ENCODE data around the gene GPR39.

GPR39 gene

DNA sequence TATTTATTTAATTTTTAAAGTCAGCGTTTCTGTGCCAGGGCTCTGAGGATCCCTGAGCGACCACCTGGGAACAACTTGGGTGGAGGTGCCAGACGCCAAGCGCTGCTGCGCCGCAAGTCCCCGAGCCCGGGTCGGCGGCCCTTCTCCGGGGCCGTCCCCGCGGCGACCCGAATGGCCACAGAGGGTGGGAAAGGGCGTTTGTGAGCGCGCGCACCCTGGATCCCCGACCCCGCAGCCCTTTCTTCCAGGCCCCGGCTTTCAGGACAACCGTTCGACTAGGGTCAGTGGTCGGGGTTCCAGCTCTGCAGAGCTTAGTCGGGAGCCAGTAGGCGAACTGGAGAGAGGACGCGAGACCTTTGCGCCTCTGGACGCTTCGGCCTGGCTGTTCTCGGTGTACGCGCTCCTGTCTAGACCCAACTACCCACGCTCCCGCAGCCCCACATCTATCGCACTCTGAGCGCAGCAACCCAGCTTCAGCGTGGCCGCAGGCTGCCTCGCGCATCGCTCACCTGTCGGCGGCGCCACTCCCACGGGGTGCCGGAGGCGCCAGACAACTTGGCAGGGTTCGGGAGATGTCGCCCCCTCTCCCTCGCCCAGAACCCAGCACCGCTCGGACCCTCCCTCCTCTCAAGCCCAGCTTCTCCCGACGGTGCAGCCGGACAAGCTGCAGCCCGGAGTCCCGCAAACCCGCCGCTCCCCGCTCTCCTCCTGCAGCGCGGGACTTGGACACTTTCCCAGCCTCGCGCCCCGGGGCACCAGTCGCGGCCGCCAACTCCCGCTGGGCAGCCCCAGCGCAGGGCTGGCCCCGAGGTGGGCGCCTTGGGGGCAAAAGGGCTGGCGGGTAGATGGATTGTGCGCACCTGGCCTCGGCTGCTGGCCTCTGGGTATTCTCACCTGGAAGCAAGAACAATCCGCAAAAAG is 252.6 kb downstream of the GPR39 start:
- Histone ChIP-seq H3K4ac (ENCODE audit: low read depth, low read length) (no peak overlapping the region), H3K14ac (ENCODE audit: low read length) (no peak overlapping the region), H2AK5ac (ENCODE audit: low read length) (no peak overlapping the region), H3K79me2 (ENCODE audit: control insufficient read depth, insufficient read depth, low read length, poor library complexity) (no peaks in the 10 kb centered on the region), H3K9me3 (ENCODE audit: insufficient read depth, low read depth, low read length) (no peaks in the 10 kb centered on the region), H4K91ac (ENCODE audit: low read depth, low read length) (no peak overlapping the region), H2BK12ac (ENCODE audit: low read length) (no peak overlapping the region), H3K27ac (ENCODE audit: low read depth, low read length) (no peak overlapping the region), H3K79me1 (ENCODE audit: low read length) (no peaks in the 10 kb centered on the region), H3K27me3 (ENCODE audit: insufficient read depth, low read length) (peaks cover 29% of the 10 kb centered on the region), H3K23ac (ENCODE audit: low read length) (no peak overlapping the region), H2AFZ (ENCODE audit: insufficient read depth, low read length, poor library complexity) (peak overlapping the region; percentile 39), H4K12ac (ENCODE audit: low read depth, low read length) (no peak overlapping the region), H3K36me3 (ENCODE audit: control insufficient read depth in 1 of 2, insufficient read depth in 2 of 2, low read length in 2 of 2) (no peaks in the 10 kb centered on the region), H3K18ac (ENCODE audit: low read length) (no peak overlapping the region), H3K9ac (ENCODE audit: low read length) (no peak overlapping the region), H3K4me1 (ENCODE audit: control insufficient read depth in 1 of 2, insufficient read depth in 2 of 2, low read length in 2 of 2) (peaks cover 11 to 29% of the 10 kb centered on the region in 2 experiments), H2BK120ac (ENCODE audit: insufficient read depth, low read length, poor library complexity) (no peak overlapping the region), H3K4me3 (ENCODE audit: low read depth, low read length) (peak overlapping the region; percentile 59), H3K4me2 (ENCODE audit: low read length) (peak overlapping the region; percentile 59), H2BK5ac (ENCODE audit: low read depth, low read length, poor library complexity) (no peak overlapping the region), H4K8ac (ENCODE audit: low read depth, low read length) (no peak overlapping the region)
- no CpG with 5 or more reads among the region's 80 CpGs for WGBS (ENCODE audit: extremely low coverage, insufficient coverage, insufficient read length)
- no peak for DNase-seq

DNA sequence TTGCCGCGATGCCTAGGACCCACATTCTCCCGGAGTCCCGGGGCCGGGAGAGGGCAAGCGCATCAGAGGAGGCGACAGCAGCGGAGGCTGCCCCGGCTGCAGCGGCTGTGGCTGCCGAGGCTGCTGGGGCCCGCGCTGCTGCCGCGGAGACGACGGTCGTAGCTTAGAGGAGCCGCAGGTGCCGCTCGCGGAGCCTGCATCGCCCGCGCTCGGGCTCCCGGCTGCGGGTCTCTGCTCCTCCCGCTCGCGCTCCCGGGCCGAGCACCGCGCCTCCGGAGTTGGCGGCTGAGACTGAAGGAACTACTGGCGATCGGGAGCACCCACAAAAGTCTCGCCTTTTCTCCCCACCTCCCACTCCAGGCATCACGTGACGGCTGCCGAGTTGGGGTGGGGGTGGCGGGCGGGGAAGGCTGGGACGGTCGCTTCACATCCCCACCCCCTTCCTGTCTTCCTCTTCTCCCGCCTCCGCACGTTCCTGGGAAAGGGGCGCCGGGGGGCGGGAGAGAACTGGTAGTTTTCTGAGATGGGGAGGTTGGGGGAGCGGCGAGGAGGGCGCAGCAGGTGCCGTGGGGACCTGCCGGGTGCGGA is 253.4 kb downstream of the GPR39 start, which contains the start of gene LYPD1:
LYPD1 (minus strand) TSS at position 298 of the 588 bp plus-strand sequence; CDS start at position 25, 273 bp downstream.
- no peak for DNase-seq
- no peaks in the 10 kb centered on the region for H3K79me2 ChIP-seq (ENCODE audit: control insufficient read depth, insufficient read depth, low read length, poor library complexity)
- H3K4me2 ChIP-seq (ENCODE audit: low read length) = peak within 1 kb of the TSS; percentile 59
- no peak within 1 kb of the TSS for H3K27ac ChIP-seq (ENCODE audit: low read depth, low read length)
- H3K9me3 ChIP-seq (ENCODE audit: insufficient read depth, low read depth, low read length) = no peaks in the 10 kb centered on the region
- no peak within 1 kb of the TSS for H2BK5ac ChIP-seq (ENCODE audit: low read depth, low read length, poor library complexity)
- H3K9ac ChIP-seq (ENCODE audit: low read length) = no peak within 1 kb of the TSS
- H3K4me3 ChIP-seq (ENCODE audit: low read depth, low read length) = peak within 1 kb of the TSS; percentile 59
- H3K79me1 ChIP-seq (ENCODE audit: low read length) = no peaks in the 10 kb centered on the region
- H2BK120ac ChIP-seq (ENCODE audit: insufficient read depth, low read length, poor library complexity) = peak within 1 kb of the TSS; percentile 25
- H3K18ac ChIP-seq (ENCODE audit: low read length) = no peak within 1 kb of the TSS
- no peak within 1 kb of the TSS for H2AK5ac ChIP-seq (ENCODE audit: low read length)
- peaks cover 11 to 29% of the 10 kb centered on the region in 2 experiments for H3K4me1 ChIP-seq (ENCODE audit: control insufficient read depth in 1 of 2, insufficient read depth in 2 of 2, low read length in 2 of 2)
- peaks cover 29% of the 10 kb centered on the region for H3K27me3 ChIP-seq (ENCODE audit: insufficient read depth, low read length)
- WGBS (ENCODE audit: extremely low coverage, insufficient coverage, insufficient read length) = no CpG with 5 or more reads among the region's 59 CpGs
- no peak within 1 kb of the TSS for H3K23ac ChIP-seq (ENCODE audit: low read length)
- no peak within 1 kb of the TSS for H4K91ac ChIP-seq (ENCODE audit: low read depth, low read length)
- H3K36me3 ChIP-seq (ENCODE audit: control insufficient read depth in 1 of 2, insufficient read depth in 2 of 2, low read length in 2 of 2) = no peaks in the 10 kb centered on the region
- H2AFZ ChIP-seq (ENCODE audit: insufficient read depth, low read length, poor library complexity) = peak within 1 kb of the TSS; percentile 39
- no peak within 1 kb of the TSS for H2BK12ac ChIP-seq (ENCODE audit: low read length)
- H3K14ac ChIP-seq (ENCODE audit: low read length) = no peak within 1 kb of the TSS
- no peak within 1 kb of the TSS for H3K4ac ChIP-seq (ENCODE audit: low read depth, low read length)
- no peak within 1 kb of the TSS for H4K8ac ChIP-seq (ENCODE audit: low read depth, low read length)
- H4K12ac ChIP-seq (ENCODE audit: low read depth, low read length) = no peak within 1 kb of the TSS

DNA sequence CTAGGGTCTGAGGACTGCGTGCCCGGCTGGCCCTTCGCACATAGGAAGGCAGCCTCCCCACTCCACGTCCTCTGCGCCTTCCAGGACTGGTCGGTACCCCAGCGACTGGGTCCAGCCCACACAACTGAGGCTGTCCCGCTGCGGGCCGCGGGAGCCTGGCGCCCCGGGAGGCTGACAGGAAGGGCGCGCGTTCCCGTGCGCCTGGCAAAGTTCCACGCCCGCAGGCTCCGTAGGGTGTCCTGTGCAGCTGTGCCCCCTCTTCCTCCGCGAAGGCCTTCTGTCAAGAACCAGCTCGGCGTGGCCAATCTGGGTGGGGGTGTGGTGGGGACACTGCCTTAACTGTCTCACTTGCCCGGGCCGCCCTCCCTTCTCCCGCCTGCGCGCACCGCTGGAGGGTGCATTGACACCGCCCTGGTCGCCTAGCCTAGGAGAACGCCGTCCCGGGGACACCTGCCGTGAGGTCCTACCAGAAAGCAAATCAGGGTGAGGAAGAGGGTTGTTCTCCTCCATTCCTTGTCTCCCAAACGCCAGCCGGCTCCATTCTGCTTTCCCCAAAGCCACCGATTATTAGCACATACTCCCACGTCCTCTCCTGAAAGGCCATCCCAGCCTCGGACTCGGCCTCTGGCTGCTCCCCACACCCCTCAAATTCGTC is 254.0 kb downstream of the GPR39 start:
- H3K9me3 ChIP-seq (ENCODE audit: insufficient read depth, low read depth, low read length) = no peaks in the 10 kb centered on the region
- no peak overlapping the region for H3K9ac ChIP-seq (ENCODE audit: low read length)
- H2BK120ac ChIP-seq (ENCODE audit: insufficient read depth, low read length, poor library complexity) = peak overlapping the region; percentile 25
- H2BK12ac ChIP-seq (ENCODE audit: low read length) = no peak overlapping the region
- H4K8ac ChIP-seq (ENCODE audit: low read depth, low read length) = no peak overlapping the region
- peaks cover 11 to 29% of the 10 kb centered on the region in 2 experiments for H3K4me1 ChIP-seq (ENCODE audit: control insufficient read depth in 1 of 2, insufficient read depth in 2 of 2, low read length in 2 of 2)
- no CpG with 5 or more reads among the region's 44 CpGs for WGBS (ENCODE audit: extremely low coverage, insufficient coverage, insufficient read length)
- H3K4me3 ChIP-seq (ENCODE audit: low read depth, low read length) = peak overlapping the region; percentile 45
- H3K4ac ChIP-seq (ENCODE audit: low read depth, low read length) = no peak overlapping the region
- H3K14ac ChIP-seq (ENCODE audit: low read length) = no peak overlapping the region
- H3K4me2 ChIP-seq (ENCODE audit: low read length) = peak overlapping the region; percentile 59
- H3K36me3 ChIP-seq (ENCODE audit: control insufficient read depth in 1 of 2, insufficient read depth in 2 of 2, low read length in 2 of 2) = no peaks in the 10 kb centered on the region
- no peak for DNase-seq
- no peak overlapping the region for H4K91ac ChIP-seq (ENCODE audit: low read depth, low read length)
- H3K79me1 ChIP-seq (ENCODE audit: low read length) = no peaks in the 10 kb centered on the region
- H2AK5ac ChIP-seq (ENCODE audit: low read length) = no peak overlapping the region
- no peak overlapping the region for H3K18ac ChIP-seq (ENCODE audit: low read length)
- H3K27me3 ChIP-seq (ENCODE audit: insufficient read depth, low read length) = peaks cover 29% of the 10 kb centered on the region
- no peak overlapping the region for H2BK5ac ChIP-seq (ENCODE audit: low read depth, low read length, poor library complexity)
- no peak overlapping the region for H3K27ac ChIP-seq (ENCODE audit: low read depth, low read length)
- H4K12ac ChIP-seq (ENCODE audit: low read depth, low read length) = no peak overlapping the region
- no peaks in the 10 kb centered on the region for H3K79me2 ChIP-seq (ENCODE audit: control insufficient read depth, insufficient read depth, low read length, poor library complexity)
- H3K23ac ChIP-seq (ENCODE audit: low read length) = no peak overlapping the region
- peak overlapping the region; percentile 1 for H2AFZ ChIP-seq (ENCODE audit: insufficient read depth, low read length, poor library complexity)

DNA sequence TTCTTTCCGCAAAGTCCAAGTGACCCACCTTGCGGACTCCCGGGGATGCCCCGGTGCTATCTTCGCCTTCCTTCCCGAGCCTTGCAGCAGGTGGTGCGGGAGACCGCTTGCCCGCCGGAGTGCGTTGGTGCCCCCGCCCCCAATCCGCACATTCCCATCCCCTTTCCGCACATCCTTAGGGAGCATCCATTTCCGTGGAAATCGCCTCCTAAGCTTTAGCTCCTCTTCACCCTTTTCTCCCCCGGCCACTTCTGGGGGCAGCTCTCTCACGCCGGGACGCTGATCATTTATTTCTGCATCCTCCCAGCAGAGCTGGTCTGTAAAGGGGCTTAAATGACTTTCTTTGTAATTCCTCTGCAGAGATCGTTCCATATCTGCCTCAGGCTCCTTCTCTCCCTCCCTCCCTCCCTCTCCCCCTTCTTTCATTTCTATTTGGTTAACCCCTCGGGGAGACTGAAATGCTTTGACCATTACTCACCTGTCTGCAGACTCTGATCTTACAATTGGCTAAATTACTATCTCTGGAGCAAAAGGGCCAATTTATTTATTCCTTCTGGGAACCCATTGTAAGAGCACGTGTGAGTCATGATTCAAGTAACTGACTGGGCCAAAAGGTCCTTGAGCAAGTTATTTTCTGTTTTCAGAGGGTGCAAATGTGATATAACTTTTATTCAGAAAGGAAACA is 254.7 kb downstream of the GPR39 start:
- H3K4ac ChIP-seq (ENCODE audit: low read depth, low read length) = no peak overlapping the region
- H2AK5ac ChIP-seq (ENCODE audit: low read length) = no peak overlapping the region
- no peaks in the 10 kb centered on the region for H3K79me1 ChIP-seq (ENCODE audit: low read length)
- H3K9ac ChIP-seq (ENCODE audit: low read length) = no peak overlapping the region
- DNase-seq = no peak
- no peak overlapping the region for H4K12ac ChIP-seq (ENCODE audit: low read depth, low read length)
- peak overlapping the region; percentile 59 for H3K4me2 ChIP-seq (ENCODE audit: low read length)
- H3K4me3 ChIP-seq (ENCODE audit: low read depth, low read length) = peak overlapping the region; percentile 45
- H3K36me3 ChIP-seq (ENCODE audit: control insufficient read depth in 1 of 2, insufficient read depth in 2 of 2, low read length in 2 of 2) = no peaks in the 10 kb centered on the region
- H3K9me3 ChIP-seq (ENCODE audit: insufficient read depth, low read depth, low read length) = no peaks in the 10 kb centered on the region
- no peak overlapping the region for H3K18ac ChIP-seq (ENCODE audit: low read length)
- no peak overlapping the region for H4K91ac ChIP-seq (ENCODE audit: low read depth, low read length)
- H3K14ac ChIP-seq (ENCODE audit: low read length) = no peak overlapping the region
- H3K23ac ChIP-seq (ENCODE audit: low read length) = no peak overlapping the region
- no peak overlapping the region for H2BK12ac ChIP-seq (ENCODE audit: low read length)
- peak overlapping the region; percentile 17 for H4K8ac ChIP-seq (ENCODE audit: low read depth, low read length)
- no peak overlapping the region for H2BK5ac ChIP-seq (ENCODE audit: low read depth, low read length, poor library complexity)
- H3K79me2 ChIP-seq (ENCODE audit: control insufficient read depth, insufficient read depth, low read length, poor library complexity) = no peaks in the 10 kb centered on the region
- H2BK120ac ChIP-seq (ENCODE audit: insufficient read depth, low read length, poor library complexity) = peak overlapping the region; percentile 25
- no CpG with 5 or more reads among the region's 23 CpGs for WGBS (ENCODE audit: extremely low coverage, insufficient coverage, insufficient read length)
- no peak overlapping the region for H3K27ac ChIP-seq (ENCODE audit: low read depth, low read length)
- peaks cover 29% of the 10 kb centered on the region for H3K27me3 ChIP-seq (ENCODE audit: insufficient read depth, low read length)
- peaks cover 11 to 29% of the 10 kb centered on the region in 2 experiments for H3K4me1 ChIP-seq (ENCODE audit: control insufficient read depth in 1 of 2, insufficient read depth in 2 of 2, low read length in 2 of 2)
- no peak overlapping the region for H2AFZ ChIP-seq (ENCODE audit: insufficient read depth, low read length, poor library complexity)

All from trophoblast cell (in vitro differentiated cells and primary cell).